ENCODE results near the gene PHYHD1. TPM values are rescaled to one million over a fixed set of nuclear protein-coding genes. Genes with fewer than 3 reads are reported as not detected.
A peak's percentile ranks its signal among the peaks of the same experiment; 100 is the strongest.

Gene PHYHD1
- total and polyA plus RNA-seq, 4 donors: 21.4 to 86.3 (median 46.0) TPM

- Histone ChIP-seq H3K4me1 (ENCODE audit: control insufficient read depth in 5 of 5, insufficient read depth in 5 of 5, low read length in 5 of 5) (peaks cover 0 to 17% (median 0%) of the 10 kb centered on the region in 5 donors), H3K4me3 (no peak overlapping the region), H3K9me3 (ENCODE audit: control insufficient read depth in 4 of 4, insufficient read depth in 3 of 4, low read length in 3 of 4) (no peaks in the 10 kb centered on the region), H3K27ac (ENCODE audit: low read depth in 1 of 2, low read length in 1 of 2) (peak overlapping the region in 1 of 2 donors; percentile 9), H3K27me3 (ENCODE audit: control insufficient read depth in 3 of 3, insufficient read depth in 3 of 3, low read length in 2 of 3) (no peaks in the 10 kb centered on the region), H3K36me3 (ENCODE audit: control insufficient read depth in 4 of 4, insufficient read depth in 4 of 4, low read length in 4 of 4) (peaks cover 12 to 29% (median 13%) of the 10 kb centered on the region in 4 donors), H3K9ac (ENCODE audit: insufficient read depth in 1 of 2, low read length in 2 of 2) (no peak overlapping the region)
- 91 to 93% methylated on average over 10 of the region's 10 CpGs for WGBS, 2 donors
- DNase-seq (no peak), ATAC-seq (ENCODE audit: insufficient read depth, low FRiP score) (no peak)
- no peak for TF ChIP-seq CTCF (IDR thresholded peaks at IDR 0.05; ENCODE audit: control extremely low read depth, extremely low read depth)
Measured at GRCh38 chr9:128903871-128904620, 16.7 kb upstream of the PHYHD1 start.

DNA sequence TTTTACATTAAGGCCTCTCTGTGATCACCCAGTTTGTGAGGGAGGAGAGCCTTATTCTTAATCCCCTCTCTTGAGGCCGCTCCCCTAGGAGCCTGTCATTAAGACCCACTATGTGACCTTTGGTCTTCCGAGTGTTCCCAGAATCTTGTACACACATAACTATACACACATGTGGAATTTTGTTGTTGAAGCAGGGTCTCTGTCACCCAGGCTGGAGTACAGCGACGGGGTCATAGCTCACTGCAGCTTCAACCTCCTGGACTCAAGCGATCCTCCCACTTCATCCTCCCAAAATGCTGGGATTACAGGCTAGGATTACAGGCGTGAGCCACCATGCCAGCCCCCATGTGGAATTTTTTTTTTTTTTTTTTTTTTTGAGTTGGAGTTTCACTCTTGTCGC, 14.8 kb upstream of the PHYHD1 start:
- 94 to 96% methylated on average over 7 of the region's 7 CpGs for WGBS, 2 donors
- Histone ChIP-seq H3K4me1 (ENCODE audit: control insufficient read depth in 5 of 5, insufficient read depth in 5 of 5, low read length in 5 of 5) (peaks cover 0 to 32% (median 1%) of the 10 kb centered on the region in 5 donors), H3K27me3 (ENCODE audit: control insufficient read depth in 3 of 3, insufficient read depth in 3 of 3, low read length in 2 of 3) (no peaks in the 10 kb centered on the region), H3K9me3 (ENCODE audit: control insufficient read depth in 4 of 4, insufficient read depth in 3 of 4, low read length in 3 of 4) (no peaks in the 10 kb centered on the region), H3K9ac (ENCODE audit: insufficient read depth in 1 of 2, low read length in 2 of 2) (no peak overlapping the region), H3K4me3 (no peak overlapping the region), H3K27ac (ENCODE audit: low read depth in 1 of 2, low read length in 1 of 2) (no peak overlapping the region), H3K36me3 (ENCODE audit: control insufficient read depth in 4 of 4, insufficient read depth in 4 of 4, low read length in 4 of 4) (peaks cover 17 to 41% (median 24%) of the 10 kb centered on the region in 4 donors)
- DNase-seq (no peak), ATAC-seq (ENCODE audit: insufficient read depth, low FRiP score) (no peak)
- TF ChIP-seq CTCF (IDR thresholded peaks at IDR 0.05; ENCODE audit: control extremely low read depth, extremely low read depth): no peak

- TF ChIP-seq CTCF (IDR thresholded peaks at IDR 0.05; ENCODE audit: control extremely low read depth, extremely low read depth): no peak
- no peak for ATAC-seq (ENCODE audit: insufficient read depth, low FRiP score)
- no peaks in the 10 kb centered on the region for H3K9me3 ChIP-seq (ENCODE audit: control insufficient read depth in 4 of 4, insufficient read depth in 3 of 4, low read length in 3 of 4)
- H3K36me3 ChIP-seq (ENCODE audit: control insufficient read depth in 4 of 4, insufficient read depth in 4 of 4, low read length in 4 of 4): peaks cover 17 to 38% (median 24%) of the 10 kb centered on the region in 4 donors
- no peak for DNase-seq
- WGBS, 2 donors: 51 to 64% methylated on average over 2 of the region's 2 CpGs
- no peak overlapping the region for H3K4me3 ChIP-seq
- no peak overlapping the region for H3K27ac ChIP-seq (ENCODE audit: low read depth in 1 of 2, low read length in 1 of 2)
- no peaks in the 10 kb centered on the region for H3K27me3 ChIP-seq (ENCODE audit: control insufficient read depth in 3 of 3, insufficient read depth in 3 of 3, low read length in 2 of 3)
- no peak overlapping the region for H3K9ac ChIP-seq (ENCODE audit: insufficient read depth in 1 of 2, low read length in 2 of 2)
- H3K4me1 ChIP-seq (ENCODE audit: control insufficient read depth in 5 of 5, insufficient read depth in 5 of 5, low read length in 5 of 5): peaks cover 4 to 38% (median 8%) of the 10 kb centered on the region in 5 donors
Measured at GRCh38 chr9:128906741-128907140, 14.0 kb upstream of the PHYHD1 start.
